NCI-H526 treated with DMSO at 0.1 percent for 48 hours (cell line): ENCODE results near the gene MYL11.

ENCODE experiments used
- DNase-seq: peaks from one replicate; lab custom pipeline; 2025; lab: John Stamatoyannopoulos, UW

Gene MYL11

GRCh38 chr16:30354423-30355143, 20.0 kb upstream of the MYL11 start:
- DNase-seq = no peak

- peak; percentile 93 for DNase-seq
These were observed 19.3 kb upstream of the MYL11 start, which contains the start of gene CD2BP2 for GRCh38 chr16:30355144-30355953. Gene CD2BP2, minus strand, starts transcription at chr16:30355308. Its CDS starts 627 bp downstream, at chr16:30354681.

- DNase-seq = no peak
These were observed 18.7 kb upstream of the MYL11 start for GRCh38 chr16:30355954-30356308.

GRCh38 chr16:30356401-30357084, 18.1 kb upstream of the MYL11 start:
- no peak for DNase-seq

GRCh38 chr16:30357085-30357714, 17.4 kb upstream of the MYL11 start:
- no peak for DNase-seq

GRCh38 chr16:30357715-30358576, 16.7 kb upstream of the MYL11 start:
- no peak for DNase-seq

- no peak for DNase-seq
These were observed 16.0 kb upstream of the MYL11 start for GRCh38 chr16:30358577-30358936.

- DNase-seq = no peak
These were observed 15.4 kb upstream of the MYL11 start for GRCh38 chr16:30358990-30359870.

GRCh38 chr16:30359871-30360170, 14.8 kb upstream of the MYL11 start:
- no peak for DNase-seq

- DNase-seq = no peak
These were observed 13.4 kb upstream of the MYL11 start for GRCh38 chr16:30361180-30361579.

GRCh38 chr16:30365200-30365599, 9.4 kb upstream of the MYL11 start:
- no peak for DNase-seq

- DNase-seq = no peak
These were observed 8.1 kb upstream of the MYL11 start for GRCh38 chr16:30366511-30366910.

- no peak for DNase-seq
These were observed 7.1 kb upstream of the MYL11 start for GRCh38 chr16:30367349-30368009.

GRCh38 chr16:30368122-30368791, 6.3 kb upstream of the MYL11 start:
- DNase-seq = no peak

GRCh38 chr16:30368792-30369090, 5.9 kb upstream of the MYL11 start:
- no peak for DNase-seq

- DNase-seq = no peak
These were observed 5.3 kb upstream of the MYL11 start for GRCh38 chr16:30369091-30369937.

GRCh38 chr16:30369938-30370455, 4.6 kb upstream of the MYL11 start:
- DNase-seq = no peak

- peak; percentile 100 for DNase-seq
These were observed 4.0 kb upstream of the MYL11 start, which contains the start of gene TBC1D10B for GRCh38 chr16:30370456-30371247. Gene TBC1D10B, minus strand, starts transcription at chr16:30370494. Its CDS starts 311 bp downstream, at chr16:30370183.
